Loucy (cell line): Measurements from ENCODE around the gene BPI.

Experiments used
- CTCF ChIP-seq: fragments of 200-600 bp; sonication (generic); conservative IDR thresholded peaks from 2 replicates; pipeline ENCODE4 v1.5.1; 2014; ENCODE audit warnings: mild to moderate bottlenecking, antibody characterized with exemption, low read length
- EZH2phosphoT487 ChIP-seq: fragments of 200-600 bp; IDR thresholded peaks from 2 replicates; pipeline ENCODE4 v1.6.1; 2018; ENCODE audit warnings: antibody characterized with exemption, mild to moderate bottlenecking, moderate library complexity, borderline replicate concordance

GRCh38 chr20:38270869-38271605 lies 32.9 kb upstream of the BPI start:
- TF ChIP-seq CTCF (no peak), EZH2phosphoT487 (no peak)
